IPS DF 4.7 (cell line): Measurements from ENCODE around the gene NR2F6.
"Not testable (repeated sequence)": the region's sequence is repeated elsewhere in the genome, so short reads cannot be mapped to it uniquely, and the experiment has no call there.

Source experiments
- DNase-seq: peaks from one replicate; pipeline ENCODE4 v3.0.0-alpha.2; 2013; ENCODE audit warnings: low spot score; ENCODE audit errors: extremely low read depth

The NR2F6 gene

DNA sequence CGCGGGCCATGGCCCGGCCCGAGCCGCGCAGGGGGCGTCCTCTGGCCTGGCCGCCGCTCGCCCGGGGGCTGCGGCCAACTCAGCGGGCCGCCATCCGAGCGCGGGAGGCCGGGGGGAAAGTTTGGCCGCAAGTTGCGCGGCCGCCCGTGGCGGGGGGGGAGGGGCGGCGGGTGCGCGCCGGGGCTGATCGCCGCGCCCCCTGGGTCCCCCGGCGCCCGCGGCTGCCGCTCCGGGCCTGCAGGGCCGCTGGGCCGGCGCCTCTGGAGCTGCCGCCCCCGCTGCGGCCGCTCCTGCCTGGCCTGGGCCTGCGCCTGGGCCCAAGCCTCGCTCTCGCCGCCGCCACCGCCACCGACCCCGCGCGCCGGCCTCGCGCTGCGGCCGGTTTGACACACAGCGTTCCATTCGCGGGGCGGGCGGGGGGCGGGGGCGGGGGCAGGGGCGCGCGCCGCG is at the start of gene NR2F6:
Gene NR2F6 (minus strand): TSS at position 385 of the 450 bp plus-strand sequence. CDS start 699 bp downstream, outside the sequence.
- no peak for DNase-seq

DNA sequence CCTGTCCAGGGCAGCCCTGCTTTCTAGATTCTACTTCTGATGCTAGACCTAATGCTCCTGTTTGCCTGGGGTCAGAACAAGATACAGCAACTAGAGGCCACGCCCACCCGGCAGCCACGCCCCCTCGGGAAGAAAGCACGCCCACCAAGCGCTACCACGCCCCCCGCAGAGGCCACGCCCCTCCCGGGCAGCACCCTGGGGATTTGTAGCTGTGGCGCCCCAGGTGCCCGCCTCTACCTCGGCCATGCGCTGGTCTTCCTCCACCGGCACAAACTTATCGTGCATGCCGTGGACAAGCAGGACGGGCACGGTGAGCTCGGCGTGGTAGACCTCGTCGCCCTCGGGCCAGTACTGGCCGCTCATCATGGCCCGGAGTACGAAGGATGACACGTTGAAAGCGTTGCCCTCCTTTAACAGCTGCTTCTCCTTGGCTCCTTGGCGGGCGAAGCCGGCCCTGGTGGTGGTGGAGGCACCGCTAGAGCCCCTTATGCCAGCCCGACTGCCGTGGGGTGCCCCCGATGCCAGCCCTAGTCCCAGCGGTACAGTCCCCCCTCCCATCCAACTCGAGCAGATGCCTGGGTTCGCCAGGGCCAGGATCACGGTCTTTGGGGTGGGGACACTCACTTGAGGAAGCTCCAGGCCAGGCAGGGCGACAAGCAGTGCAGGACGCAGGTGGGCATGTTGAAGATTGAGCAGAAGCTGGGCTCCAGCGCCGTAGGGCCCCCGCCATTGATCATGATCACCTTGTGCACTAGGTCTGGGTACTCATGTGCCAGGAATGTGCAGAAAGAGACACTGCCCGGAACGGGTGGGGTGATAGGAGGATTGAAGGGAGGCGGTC is 48.6 kb upstream of the NR2F6 start:
- no peak for DNase-seq

DNA sequence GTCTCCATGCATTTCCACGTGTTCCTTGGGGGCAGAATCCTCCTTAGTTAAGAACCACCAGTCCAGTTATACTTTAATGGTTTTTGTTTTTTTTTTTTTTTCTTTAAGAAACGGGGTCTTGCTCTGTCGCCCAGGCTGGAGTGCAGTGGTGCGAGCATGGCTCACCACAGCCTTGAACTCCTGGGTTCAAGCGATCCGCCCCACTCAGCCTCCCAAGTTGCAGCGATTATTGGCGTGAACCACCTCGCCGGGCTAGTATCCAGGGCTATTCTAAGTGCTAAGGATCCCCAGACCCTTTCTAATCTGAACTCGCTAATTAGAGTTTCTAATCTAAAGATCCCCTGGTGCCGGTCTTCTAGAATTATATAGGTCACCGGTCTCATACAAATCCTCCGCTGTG is 47.9 kb upstream of the NR2F6 start:
- no peak for DNase-seq

GRCh38 chr19:17292301-17293074 is 46.8 kb upstream of the NR2F6 start:
- DNase-seq = no peak

GRCh38 chr19:17289489-17289888 is 43.8 kb upstream of the NR2F6 start:
- no peak for DNase-seq

DNA sequence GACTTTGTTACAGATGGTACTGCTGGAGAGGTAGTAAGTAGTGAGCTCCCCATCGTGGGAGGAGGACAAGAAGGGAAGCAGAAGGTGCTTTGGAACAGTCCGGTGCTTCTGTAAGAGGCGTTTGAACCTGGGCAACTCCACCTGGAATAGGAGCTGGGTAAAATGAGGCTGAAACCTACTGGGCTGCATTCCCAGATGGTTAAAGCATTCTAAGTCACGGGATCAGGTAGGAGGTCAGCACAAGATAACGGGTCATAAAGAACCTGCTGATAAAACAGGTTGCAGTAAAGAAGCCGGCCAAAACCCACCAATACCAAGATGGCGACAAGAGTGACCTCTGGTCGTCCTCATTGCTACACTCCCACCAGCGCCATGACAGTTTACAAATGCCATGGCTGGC is 41.0 kb upstream of the NR2F6 start:
- DNase-seq = no peak

GRCh38 chr19:17286263-17286662 is 40.5 kb upstream of the NR2F6 start:
- no peak for DNase-seq

GRCh38 chr19:17285415-17286135 is 39.9 kb upstream of the NR2F6 start:
- DNase-seq = no peak

DNA sequence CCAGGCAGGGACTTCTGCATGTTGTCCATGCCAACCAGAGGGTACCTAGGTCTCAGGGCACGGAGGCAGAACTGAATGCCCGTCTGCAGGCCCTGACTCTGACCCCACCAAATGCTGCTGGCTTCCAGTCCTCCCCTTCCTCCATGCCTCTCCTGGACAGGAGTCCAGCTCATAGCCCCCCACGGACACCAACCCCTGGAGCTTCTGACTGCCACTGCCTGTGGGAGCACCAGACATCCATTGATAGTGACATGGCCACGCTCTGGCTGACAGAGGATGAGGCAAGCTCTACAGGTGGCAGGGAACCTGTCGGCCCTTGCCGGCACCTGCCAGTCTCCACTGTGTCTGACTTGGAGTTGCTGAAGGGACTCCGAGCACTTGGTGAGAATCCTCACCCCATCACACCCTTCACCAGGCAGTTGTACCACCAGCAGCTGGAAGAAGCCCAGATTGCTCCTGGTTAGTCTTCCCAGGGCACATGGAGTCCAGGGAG is 37.8 kb upstream of the NR2F6 start:
- DNase-seq = no peak

DNA sequence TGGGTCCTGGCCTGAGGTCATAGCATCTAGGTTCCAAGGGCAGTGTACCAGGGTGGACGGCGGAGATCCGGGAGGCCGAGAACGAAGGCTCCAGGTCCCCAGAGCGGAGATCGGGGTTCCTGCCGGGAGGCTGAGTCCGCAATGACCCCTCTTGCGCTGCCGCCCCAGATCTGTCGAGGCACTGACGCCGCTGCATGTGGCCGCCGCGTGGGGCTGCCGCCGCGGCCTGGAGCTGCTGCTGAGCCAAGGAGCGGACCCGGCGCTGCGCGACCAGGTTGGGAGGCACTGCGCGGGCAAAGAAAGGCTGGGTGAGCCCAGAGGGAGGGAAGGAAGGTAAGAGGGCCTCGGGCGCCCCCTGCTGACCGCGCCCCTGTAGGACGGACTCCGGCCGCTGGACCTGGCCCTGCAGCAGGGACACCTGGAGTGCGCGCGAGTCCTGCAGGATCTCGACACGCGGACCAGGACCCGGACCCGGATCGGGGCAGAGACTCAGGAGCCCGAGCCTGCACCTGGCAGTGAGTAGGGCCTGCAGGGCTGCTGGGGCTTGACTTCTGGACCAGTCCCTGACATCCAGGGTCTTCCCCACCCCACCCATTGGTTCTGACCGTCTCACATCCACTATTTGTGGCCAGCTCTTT is 36.9 kb upstream of the NR2F6 start:
- DNase-seq = no peak

- DNase-seq = no peak
Measured at GRCh38 chr19:17281391-17282304, 35.9 kb upstream of the NR2F6 start, which contains the start of gene ANKLE1. ANKLE1 (plus strand) TSS chr19:17281901; CDS start chr19:17281921, 20 bp downstream.

DNA sequence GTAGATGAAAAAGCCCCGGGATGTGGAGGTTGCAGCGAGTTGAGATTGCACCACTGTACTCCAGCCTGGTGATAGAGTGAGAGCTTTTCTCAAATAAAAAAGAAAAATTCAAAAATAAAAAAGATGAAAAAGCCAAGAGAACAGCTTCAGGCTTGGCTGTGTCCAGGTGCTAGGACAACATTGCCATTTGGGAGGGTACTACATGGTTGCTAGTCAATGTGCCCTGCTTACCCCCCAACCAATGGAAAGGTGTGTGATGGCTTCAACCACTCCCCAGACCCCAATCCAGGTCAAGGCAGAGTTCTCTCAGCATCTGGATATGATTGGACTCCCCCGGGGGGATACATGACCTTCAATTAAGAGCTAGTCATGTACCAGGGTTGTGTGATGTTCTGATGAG is 33.7 kb upstream of the NR2F6 start:
- no peak for DNase-seq

- DNase-seq = no peak
Measured at GRCh38 chr19:17275441-17276175, 29.9 kb upstream of the NR2F6 start.

DNA sequence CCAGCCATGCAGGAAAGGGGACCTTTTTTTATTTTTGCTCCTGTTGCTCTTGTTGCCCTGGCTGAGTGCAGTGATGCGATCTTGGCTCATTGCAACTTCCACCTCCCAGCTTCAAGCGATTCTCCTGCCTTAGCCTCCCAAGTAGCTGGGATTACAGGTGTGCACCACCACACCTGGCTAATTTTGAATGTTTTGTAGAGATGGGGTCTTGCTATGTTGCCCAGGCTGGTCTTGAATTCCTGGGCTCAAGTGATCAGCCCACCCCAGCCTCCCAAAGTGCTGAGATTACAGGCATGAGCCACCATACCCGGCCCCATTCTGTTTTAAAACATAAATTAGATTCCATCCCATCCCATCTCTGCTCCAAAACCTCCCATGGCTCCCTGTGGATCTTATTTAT is 29.2 kb upstream of the NR2F6 start:
- DNase-seq = not testable (repeated sequence)

DNA sequence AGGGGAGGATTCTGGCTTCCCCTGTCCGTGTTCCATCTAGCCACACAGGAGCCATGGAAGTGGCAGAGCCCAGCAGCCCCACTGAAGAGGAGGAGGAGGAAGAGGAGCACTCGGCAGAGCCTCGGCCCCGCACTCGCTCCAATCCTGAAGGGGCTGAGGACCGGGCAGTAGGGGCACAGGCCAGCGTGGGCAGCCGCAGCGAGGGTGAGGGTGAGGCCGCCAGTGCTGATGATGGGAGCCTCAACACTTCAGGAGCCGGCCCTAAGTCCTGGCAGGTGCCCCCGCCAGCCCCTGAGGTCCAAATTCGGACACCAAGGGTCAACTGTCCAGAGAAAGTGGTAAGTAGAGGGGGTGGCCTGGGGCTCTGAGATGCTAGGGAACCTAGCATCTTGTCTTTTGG is 23.0 kb upstream of the NR2F6 start:
- DNase-seq = no peak

- peak; percentile 100 for DNase-seq
Measured at GRCh38 chr19:17266975-17267788, 21.5 kb upstream of the NR2F6 start, which contains the start of gene BABAM1. BABAM1 (plus strand) TSS chr19:17267443; CDS start chr19:17268807, 1,364 bp downstream.

DNA sequence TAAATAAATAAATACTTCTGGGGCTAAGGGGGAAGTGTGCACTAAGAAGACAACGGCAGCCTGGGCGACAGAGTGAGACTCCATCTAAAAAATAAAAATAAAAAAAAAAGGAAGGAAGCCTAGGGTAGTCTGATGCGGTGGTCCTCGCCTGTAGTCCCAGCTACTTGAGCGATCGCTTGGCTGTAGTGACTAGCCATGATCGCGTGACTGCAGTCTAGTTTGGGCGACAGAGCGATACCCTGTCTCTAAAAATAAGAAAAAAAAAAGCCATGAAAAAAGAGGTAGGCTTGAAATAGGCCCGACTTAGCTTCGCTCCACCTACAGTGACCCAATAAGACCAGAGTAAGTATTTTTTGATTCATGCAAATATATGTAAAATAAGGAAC is 20.9 kb upstream of the NR2F6 start:
- DNase-seq = no peak

DNA sequence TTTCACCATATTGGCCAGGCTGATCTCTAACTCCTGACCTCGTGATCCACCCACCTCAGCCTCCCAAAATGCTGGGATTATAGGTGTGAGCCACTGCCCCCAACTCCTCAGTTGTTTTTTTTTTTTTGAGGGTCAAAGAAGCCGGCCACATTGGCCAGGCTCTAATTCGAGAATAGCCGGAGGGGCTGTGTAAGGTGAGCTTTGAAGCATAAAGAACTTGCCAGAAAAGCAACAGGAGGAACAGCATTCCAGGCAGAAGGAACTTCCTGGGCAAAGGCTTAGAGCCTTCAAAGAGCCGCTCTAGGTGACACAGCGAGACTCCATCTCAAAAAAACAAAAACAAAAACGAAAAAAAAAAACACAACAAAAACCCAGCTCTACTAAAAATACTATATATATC is 20.3 kb upstream of the NR2F6 start:
- DNase-seq = no peak
